HG03159 (cell line): ENCODE measurements around the gene ZNF511.

ENCODE experiments used
- ATAC-seq: cut with Tn5 transposase; IDR thresholded peaks from one replicate; pipeline ENCODE4 v1.9.1; 2021; ENCODE audit warnings: mild to moderate bottlenecking, moderate library complexity; ENCODE audit not compliant: unreplicated experiment

Gene ZNF511

GRCh38 chr10:133351408-133352318, 42.9 kb downstream of the ZNF511 start:
- no peak for ATAC-seq

- no peak for ATAC-seq
These were observed 44.7 kb downstream of the ZNF511 start for GRCh38 chr10:133353202-133353959.

- no peak for ATAC-seq
These were observed 45.4 kb downstream of the ZNF511 start for GRCh38 chr10:133353988-133354605.

- no peak for ATAC-seq
These were observed 46.0 kb downstream of the ZNF511 start for GRCh38 chr10:133354672-133355240.

- ATAC-seq, result no peak
These were observed 46.6 kb downstream of the ZNF511 start for GRCh38 chr10:133355266-133355665.

GRCh38 chr10:133355991-133356390, 47.3 kb downstream of the ZNF511 start:
- ATAC-seq, result no peak

GRCh38 chr10:133356549-133357284, 48.0 kb downstream of the ZNF511 start:
- no peak for ATAC-seq

- ATAC-seq, result peak; percentile 55
These were observed 48.8 kb downstream of the ZNF511 start, which contains the start of gene FUOM for GRCh38 chr10:133357285-133358161. FUOM (minus strand) TSS chr10:133358019; CDS start chr10:133358007, 12 bp downstream.

GRCh38 chr10:133358162-133358924, 49.6 kb downstream of the ZNF511 start:
- no peak for ATAC-seq

GRCh38 chr10:133358925-133359310, 50.2 kb downstream of the ZNF511 start:
- no peak for ATAC-seq

GRCh38 chr10:133359554-133359971, 50.8 kb downstream of the ZNF511 start:
- ATAC-seq, result no peak

GRCh38 chr10:133359972-133360610, 51.4 kb downstream of the ZNF511 start:
- no peak for ATAC-seq

- no peak for ATAC-seq
These were observed 52.5 kb downstream of the ZNF511 start for GRCh38 chr10:133361227-133361626.

GRCh38 chr10:133361773-133362441, 53.2 kb downstream of the ZNF511 start:
- no peak for ATAC-seq
